ENCODE measurements around the gene CHRM4. TPM values are rescaled to one million over a fixed set of nuclear protein-coding genes. Genes with fewer than 3 reads are reported as not detected.

Gene CHRM4
- total RNA-seq, 3 donors from 2014 or later, result 0.32 to 6.0 (median 3.1) TPM

- peaks cover 21% of the 10 kb centered on the region for H3K4me1 ChIP-seq (ENCODE audit: low read depth)
These were observed 7.4 kb downstream of the CHRM4 start for GRCh38 chr11:46383974-46384701.

GRCh38 chr11:46383404-46383758, 8.2 kb downstream of the CHRM4 start:
- no peak for DNase-seq
- no peak for TF ChIP-seq CTCF (IDR thresholded peaks at IDR 0.05)
- H3K36me3 ChIP-seq (ENCODE audit: low read depth), result no peaks in the 10 kb centered on the region
- no peak for ATAC-seq
- intact Hi-C loops (cut with DNase I, micrococcal nuclease), result no loop called here
- no peak overlapping the region for H3K4me3 ChIP-seq
- H3K9me3 ChIP-seq, result no peaks in the 10 kb centered on the region
- H3K4me1 ChIP-seq (ENCODE audit: low read depth), result peaks cover 21% of the 10 kb centered on the region

More at GRCh38 chr11:46383974-46384701, 7.4 kb downstream of the CHRM4 start:
- intact Hi-C loops (cut with DNase I, micrococcal nuclease), result no loop called here
- no peak overlapping the region for H3K4me3 ChIP-seq
- H3K9me3 ChIP-seq, result no peaks in the 10 kb centered on the region
- ATAC-seq, result peak; percentile 66
- peak in 2 of 3 donors; percentile 59 to 67 for DNase-seq
- no peak for TF ChIP-seq CTCF (IDR thresholded peaks at IDR 0.05)
- no peaks in the 10 kb centered on the region for H3K36me3 ChIP-seq (ENCODE audit: low read depth)

- DNase-seq, result no peak
- intact Hi-C loops (cut with DNase I, micrococcal nuclease), result no loop called here
- peak; percentile 45 for TF ChIP-seq CTCF (IDR thresholded peaks at IDR 0.05)
These were observed 8.8 kb downstream of the CHRM4 start for GRCh38 chr11:46382646-46383403.

GRCh38 chr11:46381819-46382645, 9.5 kb downstream of the CHRM4 start:
- TF ChIP-seq CTCF (IDR thresholded peaks at IDR 0.05), result no peak
- intact Hi-C loops (cut with DNase I, micrococcal nuclease), result no loop called here
- Histone ChIP-seq H3K36me3 (ENCODE audit: low read depth) (no peaks in the 10 kb centered on the region), H3K4me3 (no peak overlapping the region), H3K4me1 (ENCODE audit: low read depth) (peaks cover 14% of the 10 kb centered on the region), H3K9me3 (no peaks in the 10 kb centered on the region)
- ATAC-seq, result peak; percentile 2
- DNase-seq, result peak in 1 of 3 donors; percentile 54

More at GRCh38 chr11:46382646-46383403, 8.8 kb downstream of the CHRM4 start:
- Histone ChIP-seq H3K9me3 (no peaks in the 10 kb centered on the region), H3K4me1 (ENCODE audit: low read depth) (peaks cover 18% of the 10 kb centered on the region), H3K4me3 (no peak overlapping the region), H3K36me3 (ENCODE audit: low read depth) (no peaks in the 10 kb centered on the region)
- ATAC-seq, result peak; percentile 12

DNA sequence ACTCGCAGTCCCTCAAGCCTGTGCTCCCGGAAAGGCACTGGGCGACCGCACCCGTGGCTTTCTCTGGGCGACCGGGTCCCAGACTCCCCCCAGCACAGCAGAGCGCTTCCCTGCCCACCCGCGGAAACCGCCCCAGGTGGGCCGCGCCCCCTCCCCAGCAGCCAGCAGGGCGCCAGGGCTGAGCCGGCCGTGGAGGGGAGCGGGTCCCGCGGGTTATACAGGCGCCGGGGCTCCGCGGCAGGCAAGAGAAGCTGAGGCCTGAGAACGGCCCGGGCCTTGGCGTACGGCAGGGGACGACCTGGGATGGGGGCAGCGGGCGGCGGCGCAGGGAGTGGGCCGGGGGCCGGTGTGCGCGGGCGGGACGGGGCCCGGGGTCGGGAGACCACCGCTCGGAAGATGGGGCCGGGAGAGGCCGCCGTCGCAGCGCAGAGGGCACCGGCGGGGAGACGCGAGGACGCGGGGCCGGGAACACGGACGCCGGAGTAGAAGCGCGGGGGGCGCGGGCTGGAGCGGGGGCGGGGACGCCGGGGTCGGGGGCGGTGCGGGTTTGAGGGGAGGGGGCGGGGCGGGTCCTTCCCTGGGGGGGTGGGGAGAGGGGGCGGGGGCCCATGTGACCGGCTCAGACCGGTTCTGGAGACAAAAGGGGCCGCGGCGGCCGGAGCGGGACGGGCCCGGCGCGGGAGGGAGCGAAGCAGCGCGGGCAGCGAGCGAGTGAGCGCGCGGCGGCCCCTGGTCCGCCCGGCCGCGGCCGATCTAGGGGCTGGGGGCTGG, 10.3 kb downstream of the CHRM4 start, which contains the start of gene MDK:
Gene MDK (plus strand): TSS at position 622 of the 771 bp plus-strand sequence. CDS start 389 bp downstream, outside the sequence.
- H3K36me3 ChIP-seq (ENCODE audit: low read depth), result no peaks in the 10 kb centered on the region
- peaks cover 14% of the 10 kb centered on the region for H3K4me1 ChIP-seq (ENCODE audit: low read depth)
- no peaks in the 10 kb centered on the region for H3K9me3 ChIP-seq
- peak within 1 kb of the TSS; percentile 38 for H3K4me3 ChIP-seq
- DNase-seq (peak in 2 of 3 donors; percentile 38 to 65), ATAC-seq (peak; percentile 34)
- intact Hi-C loops (cut with DNase I, micrococcal nuclease), result no loop called here
- TF ChIP-seq CTCF (IDR thresholded peaks at IDR 0.05), result no peak

Measured in mucosa of descending colon (tissue), 3 donors.